Subcutaneous adipose tissue (tissue), 4 donors: ENCODE measurements around the gene KCNMA1. TPM values are rescaled to one million over a fixed set of nuclear protein-coding genes. Genes with fewer than 3 reads are reported as not detected.

Experiments
- total RNA-seq, 4 donors: library from RNA; depleted of rRNA; stranded (reverse); fragments of >200 nt; gene quantifications; one replicate each; pipeline ENCODE4 v1.1.0, GENCODE V29; 2016
- TF ChIP-seq, protein P1 (sequence below): fragments of 450-650 bp; IDR thresholded peaks from one replicate; pipeline ENCODE4 v1.5.1; 2016; ENCODE audit warnings: low read depth, mild to moderate bottlenecking, control low read depth, antibody characterized with exemption, moderate library complexity

The KCNMA1 gene
- total RNA-seq, 4 donors from 2014 or later = 10.3 to 91.5 (median 23.8) TPM

DNA sequence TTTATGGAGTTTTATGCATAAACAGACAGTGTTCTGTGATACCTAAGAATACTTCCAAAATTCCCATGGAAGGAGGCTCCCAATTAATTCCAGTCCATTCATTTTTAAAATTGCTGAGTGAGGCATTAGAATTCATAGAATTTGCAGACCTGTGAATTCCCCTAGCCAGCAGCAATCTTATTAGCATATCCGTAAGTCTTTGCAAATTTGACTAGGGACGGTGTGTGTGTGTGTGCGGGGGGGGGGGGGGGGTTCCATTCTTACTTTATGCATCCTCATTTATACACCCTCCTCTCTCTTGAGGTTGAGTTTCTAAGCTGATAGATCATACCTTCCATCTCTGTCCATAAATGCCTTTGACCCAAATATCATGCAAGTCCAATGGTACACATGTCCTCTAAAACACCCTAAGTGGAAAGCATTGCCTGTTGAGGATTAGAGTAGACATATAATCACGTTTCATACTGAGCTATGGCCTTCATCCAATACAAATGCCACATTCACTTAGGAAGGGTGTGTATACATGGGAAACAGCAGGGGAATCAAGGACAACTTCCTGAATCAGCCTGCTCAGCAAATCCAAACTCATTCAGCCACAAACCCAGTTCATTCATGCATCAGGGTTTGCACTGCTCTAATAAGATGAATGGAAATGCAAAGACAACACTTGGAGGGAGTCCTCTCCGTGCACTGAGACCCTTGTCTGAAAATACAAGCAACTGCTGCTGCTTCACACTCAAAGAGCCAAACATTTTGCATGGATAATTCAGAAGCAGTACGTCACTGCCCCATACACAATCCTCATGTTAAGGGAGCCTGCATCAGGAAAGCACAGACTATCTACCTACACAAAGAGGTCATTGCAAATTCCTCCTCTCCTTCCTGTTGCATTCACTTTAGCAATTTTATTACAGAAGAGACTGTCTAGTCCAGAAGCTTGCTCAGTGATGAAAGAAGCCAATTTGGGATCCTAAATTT, 350.8 kb downstream of the KCNMA1 start:
- TF ChIP-seq, protein P1, sequence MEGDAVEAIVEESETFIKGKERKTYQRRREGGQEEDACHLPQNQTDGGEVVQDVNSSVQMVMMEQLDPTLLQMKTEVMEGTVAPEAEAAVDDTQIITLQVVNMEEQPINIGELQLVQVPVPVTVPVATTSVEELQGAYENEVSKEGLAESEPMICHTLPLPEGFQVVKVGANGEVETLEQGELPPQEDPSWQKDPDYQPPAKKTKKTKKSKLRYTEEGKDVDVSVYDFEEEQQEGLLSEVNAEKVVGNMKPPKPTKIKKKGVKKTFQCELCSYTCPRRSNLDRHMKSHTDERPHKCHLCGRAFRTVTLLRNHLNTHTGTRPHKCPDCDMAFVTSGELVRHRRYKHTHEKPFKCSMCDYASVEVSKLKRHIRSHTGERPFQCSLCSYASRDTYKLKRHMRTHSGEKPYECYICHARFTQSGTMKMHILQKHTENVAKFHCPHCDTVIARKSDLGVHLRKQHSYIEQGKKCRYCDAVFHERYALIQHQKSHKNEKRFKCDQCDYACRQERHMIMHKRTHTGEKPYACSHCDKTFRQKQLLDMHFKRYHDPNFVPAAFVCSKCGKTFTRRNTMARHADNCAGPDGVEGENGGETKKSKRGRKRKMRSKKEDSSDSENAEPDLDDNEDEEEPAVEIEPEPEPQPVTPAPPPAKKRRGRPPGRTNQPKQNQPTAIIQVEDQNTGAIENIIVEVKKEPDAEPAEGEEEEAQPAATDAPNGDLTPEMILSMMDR = no peak

DNA sequence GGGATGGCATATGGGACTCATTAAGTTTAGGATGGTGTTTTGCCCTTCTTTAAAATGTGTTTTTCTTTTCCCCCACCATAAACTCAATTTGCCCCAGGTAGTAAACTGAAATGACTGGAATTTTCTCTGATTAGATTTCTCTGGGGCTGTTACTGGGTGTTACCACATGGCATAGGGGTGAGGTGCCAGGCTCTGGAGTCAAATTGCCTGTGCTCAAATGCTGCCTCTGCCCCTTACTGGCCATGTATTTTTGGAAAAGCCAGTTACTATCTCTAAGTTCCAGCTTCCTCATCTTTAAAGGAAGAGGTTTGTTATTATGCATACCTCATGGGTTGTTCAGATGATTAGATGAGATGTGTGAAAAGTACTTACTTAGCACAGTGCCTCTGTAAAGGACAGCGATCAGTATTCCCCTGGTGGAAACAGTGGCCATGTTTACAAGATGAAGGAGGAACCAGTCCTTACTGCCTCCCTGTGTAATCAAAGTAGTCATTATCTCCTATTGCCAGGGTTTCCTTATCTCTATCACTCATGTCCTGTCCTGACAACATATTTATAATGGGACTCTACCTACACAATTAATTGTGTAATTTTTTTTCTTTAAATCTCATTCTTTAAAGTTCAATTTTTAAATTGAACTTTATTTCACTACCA, 352.0 kb downstream of the KCNMA1 start:
- TF ChIP-seq, protein P1 = no peak

DNA sequence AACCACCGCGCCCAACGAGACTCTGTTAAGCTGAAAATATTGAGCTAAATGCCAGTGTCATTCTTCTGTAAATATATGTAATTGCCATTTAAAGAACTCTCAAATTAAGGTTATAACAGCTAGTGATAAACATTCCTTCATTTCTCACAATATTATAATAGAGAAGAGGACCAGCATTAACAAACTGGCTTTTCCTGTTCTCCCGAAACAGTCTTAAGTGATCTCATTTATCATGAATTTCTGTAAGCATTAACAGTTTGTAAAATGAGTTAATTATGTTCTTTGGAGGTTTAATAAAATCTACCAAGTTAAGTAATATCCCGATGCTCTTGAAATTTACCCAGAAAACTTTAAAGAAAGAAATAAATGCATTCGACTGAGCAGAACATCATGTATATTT, 352.8 kb downstream of the KCNMA1 start:
- TF ChIP-seq, protein P1 = no peak

DNA sequence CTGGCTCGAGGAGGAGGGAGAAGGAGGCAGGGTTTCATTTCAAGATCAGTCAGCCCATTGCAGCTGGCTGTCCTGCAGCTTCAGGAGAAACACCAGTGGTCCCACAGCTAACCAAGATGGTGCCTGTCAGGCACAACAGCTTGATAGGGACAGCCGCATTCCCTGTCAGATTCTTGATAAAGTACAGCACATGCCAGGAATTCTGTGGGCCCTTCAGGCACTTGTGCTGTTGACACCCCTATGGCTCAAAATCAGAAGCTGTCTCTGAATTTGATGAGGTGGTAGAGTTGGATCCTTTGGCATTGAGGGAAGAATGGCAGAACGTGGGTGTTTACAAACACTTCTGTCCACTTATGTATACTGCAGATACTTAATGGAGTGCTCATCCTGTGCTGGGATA, 354.3 kb downstream of the KCNMA1 start:
- TF ChIP-seq, protein P1 = no peak

DNA sequence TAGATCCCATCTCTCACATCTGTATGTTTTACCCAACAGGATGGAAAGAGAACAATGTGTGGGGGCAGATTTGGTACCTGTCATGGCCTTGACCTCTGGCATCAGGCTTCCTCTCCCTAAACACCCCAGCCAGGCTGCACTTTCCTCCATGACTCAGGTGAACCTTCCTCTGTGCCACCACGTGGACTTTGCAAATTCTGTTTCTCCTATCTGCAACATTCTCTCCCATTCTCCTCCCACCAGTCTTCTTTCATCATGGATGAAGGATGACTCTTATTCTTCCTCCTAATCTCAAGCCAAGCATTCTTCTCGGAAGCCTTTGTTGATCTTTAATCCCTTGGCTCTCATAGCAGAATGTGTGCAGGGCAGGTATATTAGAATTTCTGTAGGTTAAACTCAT, 355.4 kb downstream of the KCNMA1 start:
- TF ChIP-seq, protein P1 = no peak

DNA sequence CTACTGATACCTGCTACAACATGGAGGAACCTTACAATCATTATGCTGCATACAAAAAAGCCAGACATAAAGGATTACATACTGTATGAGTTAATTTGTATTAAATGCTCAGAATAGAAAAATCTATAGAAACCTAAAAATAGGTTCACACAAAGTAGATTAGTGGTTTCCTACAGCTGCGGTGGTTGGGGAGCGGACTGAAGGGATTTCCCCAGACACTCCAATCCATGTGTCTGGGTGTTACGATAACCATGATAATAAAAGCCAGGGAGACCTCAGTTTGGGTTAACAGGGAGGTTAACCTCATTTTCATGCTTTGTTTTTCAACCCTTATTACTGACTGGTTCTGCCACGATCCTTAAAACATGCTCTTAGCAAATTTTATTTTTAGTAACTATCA, 355.9 kb downstream of the KCNMA1 start:
- TF ChIP-seq, protein P1 = no peak

DNA sequence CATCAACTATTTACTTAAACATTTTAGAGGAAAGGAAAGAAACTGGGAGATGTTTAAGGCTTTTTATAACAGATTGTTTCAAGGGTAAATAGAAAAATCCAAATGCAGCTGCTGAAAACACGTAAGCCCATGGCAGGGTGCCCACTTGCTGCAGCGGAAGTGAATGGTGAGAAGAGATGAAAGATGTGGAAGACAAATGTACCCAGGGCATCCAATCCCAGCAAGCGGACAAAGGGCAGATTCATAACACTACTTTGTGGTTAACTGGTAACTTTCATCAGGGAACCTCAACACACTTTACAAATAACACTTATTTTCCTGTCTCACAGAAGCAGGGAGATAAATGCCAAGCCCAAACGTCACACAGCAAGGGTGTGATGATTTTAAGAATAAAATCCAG, 358.4 kb downstream of the KCNMA1 start:
- TF ChIP-seq, protein P1 = no peak
